Measurements from ENCODE around the gene DGCR8.

GRCh38 chr22:20036084-20036482 is 44.0 kb upstream of the DGCR8 start:
- TF ChIP-seq CTCF (IDR thresholded peaks at IDR 0.05), result no peak
- no peak for TF ChIP-seq POLR2AphosphoS5 (IDR thresholded peaks at IDR 0.05)
- TF ChIP-seq POLR2A (IDR thresholded peaks at IDR 0.05), result no peak
- TF ChIP-seq EP300 (IDR thresholded peaks at IDR 0.05), result no peak
